ENCODE measurements around the gene PNPLA4.

The PNPLA4 gene, protein sequence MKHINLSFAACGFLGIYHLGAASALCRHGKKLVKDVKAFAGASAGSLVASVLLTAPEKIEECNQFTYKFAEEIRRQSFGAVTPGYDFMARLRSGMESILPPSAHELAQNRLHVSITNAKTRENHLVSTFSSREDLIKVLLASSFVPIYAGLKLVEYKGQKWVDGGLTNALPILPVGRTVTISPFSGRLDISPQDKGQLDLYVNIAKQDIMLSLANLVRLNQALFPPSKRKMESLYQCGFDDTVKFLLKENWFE

DNA sequence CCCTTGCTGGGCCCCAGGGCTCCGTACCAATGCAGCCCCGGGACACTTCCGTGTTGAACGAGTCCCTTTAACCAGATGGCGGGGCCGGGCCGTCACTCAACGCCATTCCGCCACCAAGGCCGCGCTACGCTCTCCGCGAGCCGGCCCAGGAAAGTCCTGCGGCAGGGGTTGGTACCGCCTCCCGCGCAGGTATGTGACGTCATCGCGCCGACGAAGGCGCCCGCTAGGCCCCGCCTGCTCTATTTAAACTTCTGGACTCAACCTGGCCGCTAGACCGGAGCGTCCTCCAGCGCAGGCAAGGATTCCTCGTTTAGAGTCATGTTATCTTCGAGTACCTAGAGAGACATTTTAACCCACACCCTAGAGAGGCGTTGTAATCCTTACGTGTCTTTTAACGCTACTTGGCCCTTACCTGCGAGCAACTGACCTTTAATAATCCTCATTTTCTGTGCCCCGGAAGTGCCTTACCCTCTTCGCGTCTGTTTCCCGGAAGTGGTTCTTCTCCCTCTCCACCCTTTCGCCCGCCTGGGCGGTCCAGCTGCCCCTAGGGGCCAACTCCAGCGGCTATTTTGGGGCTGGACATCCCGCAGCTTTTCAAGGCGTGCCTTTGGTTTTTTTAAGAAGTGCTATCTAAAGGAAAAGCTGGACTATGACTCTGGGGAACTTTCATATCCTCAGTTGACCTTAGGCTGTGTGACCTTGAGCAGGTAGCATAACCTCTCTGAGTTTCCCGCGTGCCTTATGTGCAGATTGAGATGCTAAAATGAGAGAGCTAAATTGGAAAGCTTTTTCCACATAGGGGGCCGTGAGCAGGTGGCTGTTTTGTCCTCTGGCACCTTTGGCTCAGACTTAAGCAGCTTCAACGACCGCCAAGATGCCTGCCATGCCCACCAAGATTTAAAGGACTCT is at the start of gene PNPLA4:
Gene PNPLA4, minus strand, starts transcription at position 155 of the 909 bp plus-strand sequence. CDS start 1,294 bp downstream, outside the sequence.
- peak; percentile 85 for DNase-seq (ENCODE audit: low read depth, low spot score)
- H3K4me3 ChIP-seq (ENCODE audit: low read depth, low read length), result peak within 1 kb of the TSS; percentile 64
- in situ Hi-C loops (cut with HindIII; ENCODE audit: low sequenced_read_pairs), result no loop called here
- TF ChIP-seq, protein P1, sequence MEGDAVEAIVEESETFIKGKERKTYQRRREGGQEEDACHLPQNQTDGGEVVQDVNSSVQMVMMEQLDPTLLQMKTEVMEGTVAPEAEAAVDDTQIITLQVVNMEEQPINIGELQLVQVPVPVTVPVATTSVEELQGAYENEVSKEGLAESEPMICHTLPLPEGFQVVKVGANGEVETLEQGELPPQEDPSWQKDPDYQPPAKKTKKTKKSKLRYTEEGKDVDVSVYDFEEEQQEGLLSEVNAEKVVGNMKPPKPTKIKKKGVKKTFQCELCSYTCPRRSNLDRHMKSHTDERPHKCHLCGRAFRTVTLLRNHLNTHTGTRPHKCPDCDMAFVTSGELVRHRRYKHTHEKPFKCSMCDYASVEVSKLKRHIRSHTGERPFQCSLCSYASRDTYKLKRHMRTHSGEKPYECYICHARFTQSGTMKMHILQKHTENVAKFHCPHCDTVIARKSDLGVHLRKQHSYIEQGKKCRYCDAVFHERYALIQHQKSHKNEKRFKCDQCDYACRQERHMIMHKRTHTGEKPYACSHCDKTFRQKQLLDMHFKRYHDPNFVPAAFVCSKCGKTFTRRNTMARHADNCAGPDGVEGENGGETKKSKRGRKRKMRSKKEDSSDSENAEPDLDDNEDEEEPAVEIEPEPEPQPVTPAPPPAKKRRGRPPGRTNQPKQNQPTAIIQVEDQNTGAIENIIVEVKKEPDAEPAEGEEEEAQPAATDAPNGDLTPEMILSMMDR (IDR thresholded peaks at IDR 0.05; ENCODE audit: low read depth, low read length), result peak; percentile 30

DNA sequence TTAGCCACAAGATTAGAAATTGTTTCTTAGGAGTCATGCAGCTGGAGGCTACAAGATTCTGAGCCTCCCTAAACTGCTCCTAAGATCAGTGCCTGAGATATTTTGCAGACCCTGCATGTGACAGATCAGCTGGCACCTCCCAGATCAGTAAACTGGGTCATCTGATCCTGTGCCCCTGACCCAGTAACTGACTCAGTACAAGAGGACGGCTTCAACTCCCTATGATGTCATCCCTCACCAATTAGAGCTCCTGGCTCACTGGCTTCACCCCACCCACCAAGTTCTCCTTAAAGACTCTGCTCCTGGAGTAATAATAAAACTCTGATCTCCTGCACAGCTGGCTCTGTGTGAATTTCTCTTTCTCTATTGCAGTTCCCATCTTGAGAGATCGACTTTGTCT is 45.4 kb upstream of the PNPLA4 start:
- TF ChIP-seq, protein P1 (IDR thresholded peaks at IDR 0.05; ENCODE audit: low read depth, low read length), result no peak
- in situ Hi-C loops (cut with HindIII; ENCODE audit: low sequenced_read_pairs), result no loop called here
- DNase-seq (ENCODE audit: low read depth, low spot score), result no peak
- H3K4me3 ChIP-seq (ENCODE audit: low read depth, low read length), result no peak overlapping the region

DNA sequence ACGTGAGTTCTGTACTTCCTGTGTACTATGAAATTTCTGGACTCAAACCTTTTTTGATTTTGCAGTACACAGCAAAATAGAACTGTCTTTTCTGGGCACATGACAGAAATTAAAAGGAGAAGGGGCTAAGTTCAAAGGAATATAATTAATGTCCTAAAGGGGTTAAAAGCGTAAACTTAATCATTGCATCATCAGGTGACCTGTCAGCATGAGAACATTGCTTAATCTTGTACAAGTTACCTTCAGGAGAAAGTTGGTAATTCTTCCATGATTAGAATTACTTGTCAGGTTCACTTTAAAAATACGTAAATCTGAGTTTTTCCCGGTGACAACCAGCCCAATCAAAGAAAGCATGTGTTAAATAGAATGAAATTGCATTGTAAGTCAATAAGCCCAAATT is 43.2 kb upstream of the PNPLA4 start:
- TF ChIP-seq, protein P1 (IDR thresholded peaks at IDR 0.05; ENCODE audit: low read depth, low read length), result no peak
- no peak overlapping the region for H3K4me3 ChIP-seq (ENCODE audit: low read depth, low read length)
- DNase-seq (ENCODE audit: low read depth, low spot score), result no peak
- in situ Hi-C loops (cut with HindIII; ENCODE audit: low sequenced_read_pairs), result no loop called here

DNA sequence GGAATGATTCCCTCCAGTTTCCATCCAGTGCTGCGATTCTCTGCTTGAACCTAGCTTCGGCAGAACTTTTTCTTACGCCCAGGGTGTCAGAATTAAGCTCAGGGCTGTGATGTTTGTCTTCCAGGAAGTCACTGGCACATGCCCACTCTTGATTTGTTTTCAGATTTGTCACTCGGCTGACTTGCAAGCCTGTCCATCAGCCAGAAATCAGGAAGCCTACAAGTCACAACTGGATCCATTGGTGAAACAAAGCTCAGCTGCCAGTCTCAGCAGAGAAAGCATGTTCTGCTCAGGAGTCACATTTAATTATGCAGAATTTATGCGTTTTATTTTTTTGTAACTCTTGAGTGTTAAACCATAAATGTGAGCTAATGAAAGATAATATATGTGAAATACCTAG is 38.2 kb upstream of the PNPLA4 start:
- in situ Hi-C loops (cut with HindIII; ENCODE audit: low sequenced_read_pairs), result no loop called here
- TF ChIP-seq, protein P1 (IDR thresholded peaks at IDR 0.05; ENCODE audit: low read depth, low read length), result no peak
- no peak overlapping the region for H3K4me3 ChIP-seq (ENCODE audit: low read depth, low read length)
- DNase-seq (ENCODE audit: low read depth, low spot score), result no peak

DNA sequence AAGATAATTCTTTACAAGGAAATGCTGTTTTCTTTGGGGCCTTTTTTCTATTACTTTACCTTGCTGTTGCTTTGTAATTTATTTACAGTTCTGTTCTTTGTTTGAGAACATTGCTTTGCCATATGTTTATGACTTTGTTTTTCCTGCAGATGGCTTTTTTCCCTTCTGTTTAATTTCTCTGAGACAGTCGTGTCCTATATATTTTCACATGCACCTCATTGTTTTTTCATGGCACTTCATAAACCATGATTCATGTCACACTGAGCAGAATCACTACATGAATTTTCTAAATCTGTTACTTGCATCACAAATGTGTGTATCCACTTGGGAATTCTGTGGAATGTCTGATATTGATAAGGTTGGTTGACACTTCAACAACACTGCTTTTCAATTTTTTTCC is 33.0 kb upstream of the PNPLA4 start:
- no peak for DNase-seq (ENCODE audit: low read depth, low spot score)
- TF ChIP-seq, protein P1 (IDR thresholded peaks at IDR 0.05; ENCODE audit: low read depth, low read length), result no peak
- in situ Hi-C loops (cut with HindIII; ENCODE audit: low sequenced_read_pairs), result no loop called here
- H3K4me3 ChIP-seq (ENCODE audit: low read depth, low read length), result no peak overlapping the region

DNA sequence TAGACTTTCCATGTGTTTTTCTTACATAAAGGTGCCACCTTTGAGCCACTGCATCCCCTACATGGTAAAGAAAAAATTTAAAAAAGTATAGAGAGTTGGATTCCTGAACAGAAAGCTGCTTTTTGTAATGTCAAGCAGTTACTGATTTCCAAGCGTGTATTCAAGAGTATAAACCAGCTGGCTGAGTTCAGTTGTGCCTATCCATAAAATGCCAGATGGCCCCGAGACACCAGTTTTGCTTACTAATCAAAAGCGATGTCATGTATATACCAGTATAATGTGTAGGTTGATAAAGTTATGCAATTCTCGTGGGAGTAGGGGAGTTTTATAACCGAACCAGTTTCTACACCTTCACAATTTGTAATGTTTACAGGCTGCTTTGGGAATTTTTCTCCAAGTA is 26.2 kb upstream of the PNPLA4 start:
- DNase-seq (ENCODE audit: low read depth, low spot score), result no peak
- in situ Hi-C loops (cut with HindIII; ENCODE audit: low sequenced_read_pairs), result no loop called here

More for the DNA sequence above, 26.2 kb upstream of the PNPLA4 start:
- TF ChIP-seq, protein P1 (IDR thresholded peaks at IDR 0.05; ENCODE audit: low read depth, low read length), result no peak
- no peak overlapping the region for H3K4me3 ChIP-seq (ENCODE audit: low read depth, low read length)

All from astrocyte of the spinal cord (primary cell).